Mesendoderm (in vitro differentiated cells): ENCODE results near the gene C12orf75.
"Not testable (repeated sequence)": the region's sequence is repeated elsewhere in the genome, so short reads cannot be mapped to it uniquely, and the experiment has no call there.

Source experiments
- DNase-seq: peaks from one replicate; pipeline ENCODE4 v3.0.0; 2013
- H2AK5ac ChIP-seq: 2 replicates; pipeline ENCODE4 v1.6.1; 2013; ENCODE audit warnings: low read length, inconsistent platforms
- H2BK120ac ChIP-seq: 2 replicates; pipeline ENCODE4 v1.6.1; 2013; ENCODE audit warnings: low read depth, mild to moderate bottlenecking, low read length, moderate library complexity, mixed read lengths
- H2BK15ac ChIP-seq: replicated peaks from 2 replicates; pipeline ENCODE4 v1.6.1; 2013; ENCODE audit warnings: low read depth, mild to moderate bottlenecking, moderate library complexity
- H2BK5ac ChIP-seq: 2 replicates; pipeline ENCODE4 v1.6.1; 2013; ENCODE audit warnings: low read length, inconsistent platforms
- H3K18ac ChIP-seq: 2 replicates; pipeline ENCODE4 v1.6.1; 2013; ENCODE audit warnings: mild to moderate bottlenecking, low read length, mixed read lengths
- H3K23ac ChIP-seq: one replicate; pipeline ENCODE4 v1.6.1; 2013; ENCODE audit warnings: low read length
- H3K27ac ChIP-seq: 2 replicates; pipeline ENCODE4 v1.5.1; 2013; ENCODE audit warnings: low read depth, mild to moderate bottlenecking, inconsistent platforms, low read length, moderate library complexity
- H3K27me3 ChIP-seq: 2 replicates; pipeline ENCODE4 v1.6.1; 2013; ENCODE audit warnings: low read length, control low read depth, mild to moderate bottlenecking, inconsistent platforms; ENCODE audit not compliant: insufficient read depth, poor library complexity
- H3K36me3 ChIP-seq: 2 replicates; pipeline ENCODE4 v1.6.1; 2013; ENCODE audit warnings: low read length, inconsistent platforms; ENCODE audit not compliant: control insufficient read depth, insufficient read depth
- H3K4ac ChIP-seq: one replicate; pipeline ENCODE4 v1.6.1; 2013; ENCODE audit warnings: low read depth, mild to moderate bottlenecking, low read length, moderate library complexity
- H3K4me1 ChIP-seq: 2 replicates; pipeline ENCODE4 v1.6.1; 2013; ENCODE audit warnings: low read depth, low read length, inconsistent platforms; ENCODE audit not compliant: control insufficient read depth
- H3K4me2 ChIP-seq: 2 replicates; pipeline ENCODE4 v1.6.1; 2013; ENCODE audit warnings: low read length
- H3K4me3 ChIP-seq: 2 replicates; pipeline ENCODE4 v1.5.1; 2013; ENCODE audit warnings: mild to moderate bottlenecking, low read length
- H3K56ac ChIP-seq: one replicate; pipeline ENCODE4 v1.6.1; 2013; ENCODE audit warnings: low read length
- H3K79me1 ChIP-seq: 2 replicates; pipeline ENCODE4 v1.6.1; 2013; ENCODE audit warnings: low read length, inconsistent platforms
- H3K79me2 ChIP-seq: 2 replicates; pipeline ENCODE4 v1.6.1; 2013; ENCODE audit warnings: mild to moderate bottlenecking, low read length; ENCODE audit not compliant: control insufficient read depth, insufficient read depth
- H3K9ac ChIP-seq: 2 replicates; pipeline ENCODE4 v1.6.1; 2013; ENCODE audit warnings: low read length, inconsistent platforms
- H4K5ac ChIP-seq: one replicate; pipeline ENCODE4 v1.6.1; 2013; ENCODE audit warnings: low read length
- H4K8ac ChIP-seq: one replicate; pipeline ENCODE4 v1.6.1; 2013; ENCODE audit warnings: low read depth, mild to moderate bottlenecking, control low read depth, low read length, moderate library complexity
- WGBS: extraction: QIAGEN DNeasy Blood & Tissue Kit; methylation state at CpG from one replicate; pipeline ENCODE4 v1.1.7; 2013; ENCODE audit warnings: low lambda C conversion rate, missing lambda C conversion rate; ENCODE audit not compliant: insufficient coverage; ENCODE audit errors: extremely low coverage; 5-methylcytosine and 5-hydroxymethylcytosine counted together

Gene C12orf75

GRCh38 chr12:105302986-105303385, 27.5 kb upstream of the C12orf75 start:
- not testable (repeated sequence) for H2BK15ac ChIP-seq, H3K18ac ChIP-seq, H3K23ac ChIP-seq, H3K36me3 ChIP-seq, H4K5ac ChIP-seq, H3K56ac ChIP-seq, H3K4me2 ChIP-seq, H3K79me1 ChIP-seq, H4K8ac ChIP-seq, H3K4ac ChIP-seq, H2AK5ac ChIP-seq, DNase-seq, H3K27me3 ChIP-seq, H2BK5ac ChIP-seq, H3K4me1 ChIP-seq, H3K9ac ChIP-seq, H2BK120ac ChIP-seq, H3K27ac ChIP-seq, H3K79me2 ChIP-seq, H3K4me3 ChIP-seq
- no CpG with 5 or more reads among the region's 7 CpGs for whole genome bisulfite sequencing

GRCh38 chr12:105304626-105305025, 25.9 kb upstream of the C12orf75 start:
- not testable (repeated sequence) for H4K8ac ChIP-seq, H3K18ac ChIP-seq, H2AK5ac ChIP-seq, H2BK15ac ChIP-seq, H3K4me3 ChIP-seq, H3K27me3 ChIP-seq, H2BK5ac ChIP-seq, H3K79me2 ChIP-seq, H3K4me2 ChIP-seq, H3K56ac ChIP-seq, H3K27ac ChIP-seq, H3K4ac ChIP-seq, H3K9ac ChIP-seq, DNase-seq, H3K36me3 ChIP-seq, H3K23ac ChIP-seq, H2BK120ac ChIP-seq, H3K79me1 ChIP-seq, H4K5ac ChIP-seq, H3K4me1 ChIP-seq
- no CpG with 5 or more reads among the region's 2 CpGs for WGBS

GRCh38 chr12:105307601-105308314, 22.7 kb upstream of the C12orf75 start:
- not testable (repeated sequence) for H3K4me1 ChIP-seq, H3K56ac ChIP-seq, H3K79me1 ChIP-seq, H3K79me2 ChIP-seq, H2BK5ac ChIP-seq, H2BK15ac ChIP-seq, H3K4me2 ChIP-seq, H3K18ac ChIP-seq, H2AK5ac ChIP-seq, H4K8ac ChIP-seq, H3K9ac ChIP-seq, H3K36me3 ChIP-seq, H3K4ac ChIP-seq, H3K23ac ChIP-seq, H2BK120ac ChIP-seq, H4K5ac ChIP-seq, H3K27ac ChIP-seq, H3K27me3 ChIP-seq, H3K4me3 ChIP-seq, DNase-seq
- no CpG with 5 or more reads among the region's 6 CpGs for WGBS

- H2AK5ac ChIP-seq, H3K79me2 ChIP-seq, H3K79me1 ChIP-seq, H3K27me3 ChIP-seq, H3K4me3 ChIP-seq, H4K5ac ChIP-seq, H3K9ac ChIP-seq, H3K4me2 ChIP-seq, H3K18ac ChIP-seq, H2BK5ac ChIP-seq, H2BK15ac ChIP-seq, H2BK120ac ChIP-seq, H3K27ac ChIP-seq, H4K8ac ChIP-seq, H3K4ac ChIP-seq, H3K23ac ChIP-seq, DNase-seq, H3K4me1 ChIP-seq, H3K56ac ChIP-seq, H3K36me3 ChIP-seq: not testable (repeated sequence)
- WGBS, result no CpG with 5 or more reads among the region's 4 CpGs
Measured at GRCh38 chr12:105308839-105309238, 21.7 kb upstream of the C12orf75 start.

GRCh38 chr12:105309384-105309783, 21.1 kb upstream of the C12orf75 start:
- not testable (repeated sequence) for H2BK15ac ChIP-seq, H3K27ac ChIP-seq, H3K9ac ChIP-seq, H2AK5ac ChIP-seq, H3K4me2 ChIP-seq, H3K79me2 ChIP-seq, H3K4me1 ChIP-seq, H3K18ac ChIP-seq, H3K27me3 ChIP-seq, H3K4me3 ChIP-seq, H3K36me3 ChIP-seq, H4K8ac ChIP-seq, DNase-seq, H4K5ac ChIP-seq, H3K4ac ChIP-seq, H2BK120ac ChIP-seq, H3K79me1 ChIP-seq, H3K23ac ChIP-seq, H2BK5ac ChIP-seq, H3K56ac ChIP-seq
- WGBS, result no CpG with 5 or more reads among the region's 3 CpGs

- H3K79me2 ChIP-seq, H3K23ac ChIP-seq, H3K9ac ChIP-seq, H3K4me1 ChIP-seq, H3K4ac ChIP-seq, H3K27me3 ChIP-seq, H4K5ac ChIP-seq, H4K8ac ChIP-seq, H3K27ac ChIP-seq, H3K79me1 ChIP-seq, H2BK15ac ChIP-seq, DNase-seq, H2BK5ac ChIP-seq, H3K4me2 ChIP-seq, H2AK5ac ChIP-seq, H2BK120ac ChIP-seq, H3K36me3 ChIP-seq, H3K18ac ChIP-seq, H3K56ac ChIP-seq, H3K4me3 ChIP-seq: not testable (repeated sequence)
- no CpG with 5 or more reads among the region's 2 CpGs for WGBS
Measured at GRCh38 chr12:105310476-105311085, 19.9 kb upstream of the C12orf75 start.
